GM18505 (cell line): ENCODE measurements around the gene MRPL54.

Source experiments
- ATAC-seq: cut with Tn5 transposase; IDR thresholded peaks from one replicate; pipeline ENCODE4 v1.9.1; 2021; ENCODE audit not compliant: unreplicated experiment
- POLR2A ChIP-seq: IDR thresholded peaks from 4 replicates; pipeline ENCODE4 v1.6.1; 2011; ENCODE audit warnings: borderline replicate concordance; ENCODE audit not compliant: insufficient read depth, insufficient read length; ENCODE audit errors: extremely low read depth

The MRPL54 gene

GRCh38 chr19:3778104-3778867 is 15.8 kb downstream of the MRPL54 start:
- ATAC-seq, result no peak
- no peak for TF ChIP-seq POLR2A

GRCh38 chr19:3778899-3779723 is 16.6 kb downstream of the MRPL54 start:
- ATAC-seq, result no peak
- no peak for TF ChIP-seq POLR2A

- no peak for TF ChIP-seq POLR2A
- ATAC-seq, result no peak
These were observed 18.4 kb downstream of the MRPL54 start for GRCh38 chr19:3780786-3781304.

- TF ChIP-seq POLR2A, result no peak
- ATAC-seq, result no peak
These were observed 19.1 kb downstream of the MRPL54 start for GRCh38 chr19:3781603-3782002.

GRCh38 chr19:3782330-3782729 is 19.8 kb downstream of the MRPL54 start:
- ATAC-seq, result no peak
- no peak for TF ChIP-seq POLR2A

- ATAC-seq, result no peak
These were observed 20.4 kb downstream of the MRPL54 start for GRCh38 chr19:3782903-3783302.

GRCh38 chr19:3783660-3784584 is 21.4 kb downstream of the MRPL54 start:
- ATAC-seq, result no peak
- no peak for TF ChIP-seq POLR2A

More at GRCh38 chr19:3782903-3783302, 20.4 kb downstream of the MRPL54 start:
- no peak for TF ChIP-seq POLR2A

GRCh38 chr19:3784607-3785450 is 22.3 kb downstream of the MRPL54 start:
- no peak for TF ChIP-seq POLR2A
- ATAC-seq, result no peak

GRCh38 chr19:3785451-3785937 is 23.0 kb downstream of the MRPL54 start:
- no peak for ATAC-seq
- no peak for TF ChIP-seq POLR2A

GRCh38 chr19:3785938-3786824 is 23.7 kb downstream of the MRPL54 start, which contains the start of gene MATK:
TSS of gene MATK (minus strand) at chr19:3786381. CDS start at chr19:3785135, 1,246 bp downstream.
- TF ChIP-seq POLR2A, result no peak
- ATAC-seq, result no peak
